Left colon (tissue), 2 donors: ENCODE results near the gene SVIL. TPM values are rescaled to one million over a fixed set of nuclear protein-coding genes. Genes with fewer than 3 reads are reported as not detected.
"Not testable (repeated sequence)": the region's sequence is repeated elsewhere in the genome, so short reads cannot be mapped to it uniquely, and the experiment has no call there.

Source experiments
- ATAC-seq: fragments of 200-7000 bp; cut with Tn5 transposase; one replicate; pipeline ENCODE4 v1.9.1; 2020; ENCODE audit warnings: mild to moderate bottlenecking, moderate library complexity
- DNase-seq, 2 donors: peaks; one replicate each; pipeline ENCODE4 v3.0.0-alpha.2; 2020
- intact Hi-C, 2 donors: fragments of 100-400 bp; cut with DNase I in 1 of 2; cut with micrococcal nuclease in 1 of 2; formaldehyde crosslinking; loops; one replicate each; pipeline versions ENCODE4 v1.11.2 to v1.14.0; 2022; cut with DNase I, micrococcal nuclease
- total RNA-seq, 2 donors: library from RNA; stranded (reverse); fragmentation: NEBNext Ultra II Directional; extraction: Animal tissue kit (Norgen Biotek cat#: 25700); gene quantifications; one replicate each; pipeline ENCODE4 v1.2.1, GENCODE V29; 2021
- donor health status: DM: no; HTN: no; CAD: no.
- donor health status: DM: yes; HTN: yes; CAD: no.

Gene SVIL
- total RNA-seq, 2 donors from 2014 or later, result 66.6 to 154 TPM

DNA sequence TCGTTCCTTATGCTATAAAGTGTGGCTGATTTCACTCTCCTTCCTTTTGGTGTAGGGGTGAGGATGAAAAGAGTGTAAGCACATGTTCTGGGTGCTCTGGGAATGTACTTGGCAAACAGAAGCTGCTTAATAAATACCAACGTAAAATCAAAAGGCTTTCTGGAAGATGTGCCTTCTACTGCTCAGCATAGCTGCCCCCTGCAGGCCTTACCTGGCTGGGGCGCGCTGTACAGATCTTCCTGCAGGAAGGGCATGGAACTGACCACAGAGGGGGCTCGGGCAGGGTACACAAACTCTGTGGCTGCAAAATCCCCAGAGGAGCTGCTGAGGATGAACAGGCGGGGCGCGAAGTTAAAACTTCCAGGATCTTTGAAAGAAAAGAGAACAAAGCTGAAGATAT, 169.4 kb downstream of the SVIL start:
- DNase-seq, result no peak
- intact Hi-C loops, result no loop called here
- no peak for ATAC-seq

DNA sequence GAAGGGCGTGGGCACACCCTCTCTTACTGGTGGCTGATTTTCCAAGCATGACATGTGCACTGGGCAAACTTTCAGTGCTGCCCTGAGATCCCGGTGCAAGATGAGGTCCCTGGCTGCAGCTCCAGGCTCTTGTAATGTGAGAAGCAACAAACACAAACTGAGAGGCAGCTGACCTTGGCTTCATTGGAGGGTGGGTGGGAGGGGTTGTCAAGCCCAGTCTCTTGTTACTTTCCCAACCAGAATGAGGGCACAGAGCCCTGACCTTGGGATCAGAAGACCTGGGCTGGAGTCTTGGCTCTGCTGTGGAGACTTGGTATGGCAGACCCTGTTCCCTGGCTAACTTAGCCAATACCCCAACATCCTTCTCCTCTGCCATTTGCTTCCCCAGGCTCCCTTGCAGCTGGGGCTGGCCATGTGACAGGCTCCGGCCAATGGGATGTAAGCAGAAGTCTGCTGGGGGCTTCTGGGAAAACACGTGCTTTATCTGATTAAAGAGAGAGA, 170.1 kb downstream of the SVIL start:
- intact Hi-C loops, DNase-seq, ATAC-seq: not testable (repeated sequence)

DNA sequence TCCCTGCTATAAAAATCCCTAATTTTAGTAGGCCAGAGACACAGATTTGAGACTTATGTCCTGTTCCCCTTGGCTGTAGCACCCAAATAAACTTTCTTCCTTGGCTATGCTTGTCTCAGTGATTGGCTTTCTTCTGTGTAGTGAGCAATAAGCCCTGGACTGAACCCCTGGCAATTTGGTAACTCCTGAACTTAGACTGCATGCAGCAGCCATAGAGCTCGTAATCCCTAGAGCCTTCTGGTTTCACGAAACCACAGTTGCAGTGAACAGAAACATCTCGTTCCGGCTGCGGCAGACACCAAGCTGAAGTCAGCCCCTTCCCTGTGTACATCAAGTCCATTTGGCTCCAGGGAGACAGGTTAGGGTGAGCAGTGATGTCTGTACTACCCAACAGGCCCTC, 173.7 kb downstream of the SVIL start:
- intact Hi-C loops, result no loop called here
- ATAC-seq, result no peak
- DNase-seq, result no peak

DNA sequence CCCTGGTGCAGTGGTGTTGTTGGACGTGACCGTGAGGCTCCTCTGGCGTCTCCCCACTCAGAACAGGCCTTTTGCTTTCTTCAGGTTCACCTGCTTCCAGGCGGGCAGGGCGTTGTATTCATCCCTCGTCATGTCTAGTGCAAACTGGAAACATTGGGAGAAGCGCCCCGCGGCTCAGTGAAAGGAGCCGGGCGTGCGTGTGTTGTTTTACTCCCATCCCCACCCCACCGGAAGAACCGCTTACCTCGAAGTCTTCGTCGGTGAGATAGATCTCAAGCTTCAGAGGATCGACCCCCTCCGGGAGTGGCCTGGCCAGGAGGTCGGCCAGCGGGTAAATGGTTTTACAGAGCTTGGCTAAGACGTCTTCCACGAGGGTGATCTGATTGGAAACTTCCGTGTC, 176.6 kb downstream of the SVIL start:
- intact Hi-C loops, DNase-seq, ATAC-seq: not testable (repeated sequence)

DNA sequence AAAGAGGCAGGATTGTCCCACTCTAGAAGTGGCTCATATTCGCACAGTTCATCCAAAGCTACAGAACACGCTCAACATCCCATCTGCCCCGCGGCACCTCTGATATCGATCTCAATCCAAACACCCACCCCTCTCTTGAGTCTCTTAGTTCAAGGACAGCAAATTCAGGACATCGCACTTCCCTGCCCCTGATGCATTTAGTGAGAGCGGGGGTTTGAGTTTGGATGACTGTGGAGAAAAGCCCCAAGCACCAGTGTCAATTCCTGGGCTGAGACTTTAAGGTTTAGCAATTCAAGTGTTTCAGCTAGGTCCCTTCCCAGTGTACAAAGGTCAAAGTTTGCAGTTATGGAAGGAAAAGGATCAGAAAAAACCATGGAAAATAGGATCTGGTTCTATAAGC, 179.7 kb downstream of the SVIL start:
- DNase-seq (no peak), ATAC-seq (no peak)
- intact Hi-C loops, result no loop called here

DNA sequence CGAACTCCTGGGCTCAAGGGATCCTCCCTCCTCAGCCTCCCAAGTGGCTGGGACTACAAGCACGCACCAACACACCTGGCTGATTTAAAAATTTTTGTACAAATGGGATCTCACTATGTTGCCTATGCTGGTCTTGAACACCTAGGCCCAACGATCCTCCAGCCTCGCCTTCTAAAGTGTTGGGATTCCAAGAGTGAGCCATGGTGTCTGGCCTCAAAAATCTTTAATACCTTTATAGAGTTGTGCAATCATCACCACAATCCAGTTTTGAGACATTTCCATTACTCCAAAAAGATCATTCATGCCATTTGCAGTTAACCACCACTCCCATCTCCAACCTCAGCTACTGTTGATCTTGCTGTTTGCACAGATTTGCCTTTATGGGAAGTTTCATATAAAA, 180.5 kb downstream of the SVIL start:
- intact Hi-C loops, result no loop called here
- ATAC-seq (no peak), DNase-seq (no peak)

DNA sequence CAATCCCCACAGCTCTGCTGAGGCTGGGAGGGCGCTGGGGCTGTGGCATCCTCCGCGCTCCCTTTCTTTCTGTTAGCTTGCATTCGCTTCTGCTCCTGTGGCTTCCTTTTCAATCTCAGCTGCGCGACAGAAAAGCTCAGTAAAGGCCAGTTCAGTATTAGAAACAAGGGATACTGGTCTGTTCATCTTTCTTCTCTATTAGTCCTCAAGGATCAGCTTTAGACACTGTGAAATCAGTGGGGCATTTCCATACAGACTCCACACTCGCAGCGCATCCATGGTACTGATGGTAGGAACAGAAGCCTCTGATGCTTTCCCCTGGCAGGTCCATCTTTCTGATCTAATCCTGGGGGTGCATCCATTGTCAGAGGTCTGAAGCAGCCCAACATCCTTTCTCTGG, 182.2 kb downstream of the SVIL start:
- DNase-seq (no peak), ATAC-seq (no peak)
- intact Hi-C loops, result no loop called here

DNA sequence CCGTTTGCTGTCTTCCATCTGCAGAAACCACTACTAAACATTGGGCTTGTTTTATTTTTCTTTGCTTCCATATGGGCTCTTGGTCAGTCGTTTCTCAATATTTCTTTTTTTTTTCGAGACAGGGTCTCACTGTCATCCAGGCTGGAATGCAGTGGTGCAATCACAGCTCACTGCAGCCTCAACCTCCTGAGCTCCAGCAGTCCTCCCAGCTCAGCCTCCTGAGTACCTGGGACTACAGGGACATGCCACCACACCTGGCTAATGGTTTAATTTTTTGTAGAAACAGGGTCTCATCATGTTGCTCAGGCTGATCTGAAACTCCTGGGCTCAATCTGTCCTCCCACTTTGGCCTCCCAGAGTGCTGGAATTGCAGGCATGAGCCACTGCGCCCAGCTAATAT, 182.8 kb downstream of the SVIL start:
- DNase-seq, result no peak
- ATAC-seq, result no peak
- intact Hi-C loops, result no loop called here

DNA sequence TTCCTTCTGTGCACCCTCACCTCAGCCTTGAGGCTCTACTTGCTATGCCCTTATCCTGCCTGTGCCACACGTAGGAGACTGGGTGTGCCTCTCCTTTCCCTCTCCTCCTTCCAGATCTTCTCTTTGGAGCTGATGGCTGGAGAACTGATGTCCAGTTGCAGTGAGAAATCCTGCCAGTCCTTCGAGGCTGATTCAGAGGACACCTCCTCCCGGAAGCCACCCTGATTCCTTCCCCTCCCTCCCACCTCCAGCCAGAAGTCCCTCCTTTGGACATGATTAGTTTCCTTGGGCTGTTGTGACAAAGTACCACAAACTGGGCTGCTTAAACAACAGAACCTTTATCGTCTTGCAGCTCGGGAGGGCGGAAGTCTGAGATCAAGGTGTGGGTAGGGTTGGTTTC, 184.4 kb downstream of the SVIL start:
- intact Hi-C loops, result no loop called here
- DNase-seq (no peak), ATAC-seq (no peak)

DNA sequence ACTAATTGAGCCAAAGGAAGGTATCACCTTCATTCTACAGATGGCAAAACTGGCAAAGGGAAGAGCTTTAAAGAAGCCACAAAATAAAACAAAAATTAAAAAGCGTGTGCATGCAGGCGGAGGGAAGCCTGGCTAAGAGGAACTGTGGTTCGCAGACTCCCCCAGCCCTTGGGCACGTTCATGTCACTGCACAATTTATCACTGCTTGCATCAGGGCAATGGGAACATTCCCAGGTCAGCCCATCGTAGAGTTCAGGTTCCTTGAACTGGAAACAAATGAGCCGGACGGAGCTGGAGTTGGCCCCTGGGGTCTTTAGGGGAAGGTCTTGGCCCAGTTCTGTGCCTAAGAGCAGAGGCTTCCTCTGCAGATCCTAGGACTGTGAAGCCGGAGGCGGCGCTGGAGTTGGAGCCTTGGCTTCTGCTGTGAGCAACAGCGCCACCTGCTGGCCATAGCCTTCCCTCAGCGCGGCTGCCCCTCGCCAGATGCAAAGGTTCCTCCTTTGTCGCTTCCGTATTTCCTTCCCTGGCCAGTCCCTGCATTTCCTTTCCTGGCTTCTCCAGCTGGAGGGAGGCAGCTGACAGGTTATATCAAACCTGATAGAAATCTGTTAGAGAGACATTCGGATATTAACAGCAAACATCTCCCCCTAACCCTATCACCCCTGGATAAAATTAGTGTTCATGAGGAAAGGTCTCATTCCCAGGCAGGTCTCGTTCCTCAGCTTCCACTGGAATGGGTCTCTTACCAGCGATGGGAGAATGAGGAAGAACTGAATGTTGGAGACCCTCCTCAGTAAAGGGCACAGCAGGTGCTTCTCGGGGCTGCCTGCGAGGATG, 185.8 kb downstream of the SVIL start:
- intact Hi-C loops, result not testable (repeated sequence)
- DNase-seq (peak; percentile 72 to 93), ATAC-seq (peak; percentile 90)

DNA sequence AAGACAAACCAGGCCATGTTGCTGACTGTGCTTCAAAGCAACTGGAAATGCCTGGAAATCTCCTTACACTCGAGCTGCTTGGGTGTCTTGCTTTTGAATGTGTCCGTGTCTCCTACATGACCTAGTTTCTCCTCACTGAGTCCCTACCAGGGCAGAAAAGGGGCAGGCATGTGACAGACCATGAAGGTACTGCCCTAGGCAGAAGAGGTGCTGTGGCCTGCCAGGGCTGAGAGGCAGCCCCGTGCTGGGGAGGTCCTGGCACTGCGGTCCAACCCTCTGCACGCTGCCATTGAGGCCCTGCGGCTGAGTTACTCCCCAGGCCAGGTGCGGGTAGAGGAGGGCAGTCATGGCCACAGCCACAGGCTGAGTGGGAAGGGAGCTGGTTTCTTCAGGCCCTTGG, 186.6 kb downstream of the SVIL start:
- intact Hi-C loops, result no loop called here
- no peak for ATAC-seq
- DNase-seq, result no peak

DNA sequence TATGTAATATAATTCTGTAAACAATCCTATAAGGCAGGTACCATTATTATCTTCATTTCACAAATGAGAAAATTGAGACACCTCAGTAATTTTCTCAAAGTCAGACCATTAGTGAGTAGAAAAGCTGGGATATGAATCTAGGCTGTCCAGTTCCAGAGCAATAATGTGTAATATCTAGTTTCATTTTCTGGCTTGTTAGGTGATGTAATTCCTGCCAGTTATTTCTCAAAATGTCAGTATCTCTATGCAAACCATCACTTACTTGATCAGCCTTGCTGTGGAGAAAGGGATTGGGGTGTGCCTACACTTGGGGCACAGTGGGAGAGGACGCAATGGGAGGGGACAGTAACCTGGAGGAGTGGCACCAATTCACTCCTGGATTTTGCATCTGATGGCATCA, 188.4 kb downstream of the SVIL start:
- no peak for ATAC-seq
- no peak for DNase-seq
- intact Hi-C loops, result no loop called here

DNA sequence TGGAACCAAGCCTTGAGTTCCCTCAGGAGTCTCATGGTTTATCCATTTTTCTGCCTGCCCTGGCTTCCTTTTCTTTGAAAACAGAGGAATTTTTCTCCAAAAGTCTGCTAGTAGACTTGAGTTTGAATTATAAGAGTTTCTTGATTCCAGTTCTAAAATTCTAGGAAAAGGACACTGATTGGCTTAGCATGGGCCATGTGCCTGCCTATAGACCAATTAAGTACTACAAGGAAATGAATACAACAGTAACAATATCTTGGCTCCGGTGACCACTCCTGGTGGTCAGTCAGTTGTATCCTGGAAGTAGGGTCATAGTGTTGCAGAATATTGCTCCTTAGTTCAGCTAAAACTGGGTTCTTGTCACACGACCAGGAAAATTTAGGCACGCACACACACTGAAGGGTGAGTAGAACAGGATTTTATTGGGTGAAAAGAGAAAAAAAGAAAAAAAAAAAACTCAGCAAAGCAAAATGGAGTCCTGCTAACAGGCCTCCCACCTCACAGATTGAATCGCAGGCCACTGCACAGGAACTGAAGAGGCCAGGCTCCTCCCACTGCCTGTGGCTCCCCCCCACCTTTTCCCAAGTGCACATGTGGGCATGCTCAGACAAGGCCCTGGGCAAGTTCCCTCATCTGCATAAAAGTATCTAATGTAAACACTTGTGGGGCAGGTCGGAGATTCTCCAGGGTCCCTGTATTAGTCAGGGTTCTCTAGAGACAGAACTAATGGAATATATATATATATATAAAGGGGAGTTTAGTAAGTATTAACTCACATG, 190.8 kb downstream of the SVIL start:
- ATAC-seq (no peak), DNase-seq (no peak)
- intact Hi-C loops, result no loop called here

DNA sequence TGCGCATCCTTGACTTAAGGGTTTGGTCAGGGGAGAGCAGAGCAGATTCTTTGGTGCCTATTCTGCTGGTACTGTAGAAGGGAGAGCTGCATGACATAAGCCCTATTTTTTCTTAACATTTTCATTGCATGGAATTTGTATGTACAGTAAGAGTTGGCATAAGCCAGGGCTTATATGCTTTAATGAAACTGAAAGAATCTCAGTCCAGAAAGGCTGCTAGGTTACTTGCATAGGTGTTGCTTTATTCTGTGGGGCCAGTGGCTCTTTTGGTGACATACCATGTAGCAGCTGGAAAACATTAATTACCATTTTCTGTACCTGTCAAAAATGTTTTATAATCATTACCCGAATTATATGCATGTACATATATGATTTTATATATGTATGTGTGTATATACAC, 193.8 kb downstream of the SVIL start:
- intact Hi-C loops, result no loop called here
- ATAC-seq (no peak), DNase-seq (no peak)

DNA sequence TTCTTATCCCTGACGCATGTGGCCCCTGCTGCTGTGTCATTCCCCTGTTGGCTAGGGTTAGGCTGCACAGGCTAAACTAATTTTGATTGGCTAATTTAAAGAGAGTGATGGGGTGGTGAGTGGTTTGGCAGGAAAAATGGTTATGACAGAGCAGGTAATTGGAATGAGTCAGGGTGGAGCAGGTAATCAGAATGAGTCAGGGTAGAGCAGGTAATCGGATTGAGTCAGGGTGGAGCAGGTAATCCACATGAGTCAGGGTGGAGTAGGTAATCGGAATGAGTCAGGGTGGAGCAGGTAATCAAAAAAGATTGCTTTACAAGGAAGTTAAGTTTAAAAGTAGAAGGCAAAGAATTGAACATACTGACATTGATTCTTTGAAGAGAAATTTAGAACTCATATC, 195.8 kb downstream of the SVIL start:
- not testable (repeated sequence) for DNase-seq
- ATAC-seq, result peak; percentile 58
- intact Hi-C loops, result loop anchor here in 1 of 2 donors (5.0 kb wide), 1 partner anchor 47 kb away; no protein-coding TSS in a partner anchor

DNA sequence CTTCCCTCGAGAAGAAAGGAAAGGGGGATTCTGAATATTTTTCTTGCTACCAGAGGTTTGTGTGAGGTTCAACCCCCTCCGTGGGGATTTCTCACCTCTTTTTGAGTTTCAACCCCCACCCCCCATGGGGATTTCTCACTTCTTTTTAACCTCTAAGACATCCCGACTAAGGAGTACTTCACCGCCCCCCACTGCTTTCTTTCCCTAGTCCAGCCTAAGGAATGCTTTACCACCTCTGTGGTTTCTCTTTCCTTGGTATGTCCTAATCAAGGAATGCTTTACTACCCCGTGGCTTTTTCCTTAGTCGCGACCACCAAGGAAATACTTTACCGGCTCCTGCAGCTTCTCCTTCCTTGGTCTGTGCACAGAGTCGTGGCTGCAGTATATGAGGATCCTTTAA, 196.5 kb downstream of the SVIL start:
- DNase-seq (no peak), ATAC-seq (no peak)
- intact Hi-C loops, result loop anchor here in 1 of 2 donors (5.0 kb wide), 1 partner anchor 46 kb away; no protein-coding TSS in a partner anchor

DNA sequence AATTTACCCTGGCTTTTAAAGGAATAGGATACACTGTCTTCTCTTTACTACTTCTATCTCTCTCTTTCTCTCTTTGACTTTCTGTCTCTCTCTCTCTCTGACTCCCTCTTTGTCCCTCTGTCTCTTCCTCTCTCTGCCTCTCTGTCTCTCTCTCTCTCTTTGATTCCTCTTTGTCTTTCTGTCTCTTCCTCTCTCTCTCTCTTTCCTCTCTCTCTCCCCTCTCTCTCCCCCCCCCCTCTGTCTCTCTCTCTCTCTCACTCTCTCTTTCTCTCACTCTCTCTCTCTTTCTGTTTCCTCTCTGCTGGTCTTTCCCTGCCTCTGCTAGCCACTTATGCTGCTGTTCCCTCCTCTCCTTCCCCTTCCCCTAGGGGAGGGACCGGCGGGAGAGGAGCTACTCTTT, 196.9 kb downstream of the SVIL start:
- ATAC-seq (no peak), DNase-seq (no peak)
- intact Hi-C loops, result loop anchor here in 1 of 2 donors (5.0 kb wide), 1 partner anchor 46 kb away; no protein-coding TSS in a partner anchor

DNA sequence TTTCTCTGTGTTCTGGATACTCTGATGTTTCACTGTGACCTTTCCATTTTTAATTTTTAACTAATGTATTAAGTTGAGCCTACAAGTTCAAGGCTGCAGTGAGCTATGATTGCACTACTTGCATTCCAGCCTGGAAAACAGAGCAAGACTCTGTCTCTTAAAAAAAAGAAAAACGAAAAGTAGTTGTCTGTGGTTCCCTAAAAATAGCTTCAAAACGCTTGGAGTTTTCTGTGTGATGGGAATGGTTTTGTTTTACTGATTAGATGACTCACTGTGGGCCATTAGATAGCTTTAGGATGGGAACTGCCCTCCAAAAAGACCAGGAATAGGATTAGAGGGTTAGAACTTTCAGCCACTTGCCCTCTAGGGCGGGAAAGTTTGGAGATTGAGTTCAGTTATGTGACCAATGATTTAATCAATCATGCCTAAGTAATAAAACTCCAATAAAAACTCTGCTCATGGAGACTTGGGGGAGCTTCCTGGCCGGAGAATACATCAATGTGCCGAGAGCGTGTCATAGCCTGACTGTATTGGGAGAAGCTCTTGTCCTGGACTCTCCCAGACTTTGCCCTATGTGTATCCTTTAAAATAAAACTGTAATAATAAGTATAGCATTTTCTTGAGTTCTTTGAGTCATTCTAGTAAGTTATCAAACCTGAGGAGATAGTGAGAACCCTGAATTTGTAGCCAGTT, 198.8 kb downstream of the SVIL start:
- DNase-seq (no peak), ATAC-seq (peak; percentile 66)
- intact Hi-C loops, result loop anchor here in 1 of 2 donors (5.0 kb wide), 1 partner anchor 44 kb away; no protein-coding TSS in a partner anchor

DNA sequence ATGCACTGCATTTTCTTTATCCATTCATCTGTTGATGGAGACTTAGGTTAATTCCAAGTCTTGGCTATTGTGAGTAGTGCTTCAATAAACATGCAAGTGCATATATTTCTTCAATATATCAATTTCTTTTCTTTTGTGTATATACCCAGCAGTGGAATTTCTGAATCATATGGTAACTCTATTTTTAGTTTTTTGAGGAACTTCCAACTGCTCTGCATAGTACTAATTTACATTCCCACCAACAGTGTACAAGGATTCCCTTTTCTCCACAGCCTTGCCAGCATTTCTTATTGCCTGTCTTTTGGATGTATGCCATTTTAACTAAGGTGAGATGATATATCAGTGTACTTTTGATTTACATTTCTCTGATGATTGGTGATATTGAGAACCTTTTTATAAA, 200.7 kb downstream of the SVIL start:
- intact Hi-C loops, result no loop called here
- ATAC-seq (no peak), DNase-seq (no peak)
